Keratinocyte (primary cell): ENCODE results near the gene CCND2. TPM values are rescaled to one million over a fixed set of nuclear protein-coding genes. Genes with fewer than 3 reads are reported as not detected.

Experiments used
- DNase-seq: peaks from one replicate; pipeline ENCODE4 v3.0.0-alpha.2; 2011; ENCODE audit warnings: low read depth, missing footprints, low spot score
- FAIRE-seq: peaks from 2 replicates; lab custom pipeline; 2011; peaks lifted over from hg19 to GRCh38; lab: Jason Lieb, UNC
- H2AFZ ChIP-seq: 2 replicates; pipeline ENCODE4 v1.6.0; 2012; ENCODE audit warnings: low read length, control low read depth, inconsistent platforms; ENCODE audit not compliant: control insufficient read depth
- H3K27ac ChIP-seq: 2 replicates; pipeline ENCODE4 v1.5.1; 2011; ENCODE audit warnings: low read length; ENCODE audit not compliant: control insufficient read depth, insufficient read depth
- H3K27me3 ChIP-seq: 3 replicates; pipeline ENCODE4 v1.6.0; 2011; ENCODE audit warnings: low read length; ENCODE audit not compliant: control insufficient read depth, insufficient read depth; ENCODE audit errors: extremely low read depth
- H3K36me3 ChIP-seq, 2 experiments: 2 replicates in 1 of 2; 3 replicates in 1 of 2; pipeline ENCODE4 v1.5.1; 2011; ENCODE audit warnings: low read length in 2 of 2, mild to moderate bottlenecking in 1 of 2; ENCODE audit not compliant: control insufficient read depth in 2 of 2, insufficient read depth in 2 of 2; ENCODE audit errors: extremely low read depth in 1 of 2
- H3K4me1 ChIP-seq: 3 replicates; pipeline ENCODE4 v1.5.1; 2011; ENCODE audit warnings: low read length; ENCODE audit not compliant: control insufficient read depth, insufficient read depth; ENCODE audit errors: extremely low read depth
- H3K4me2 ChIP-seq: 3 replicates; pipeline ENCODE4 v1.6.0; 2011; ENCODE audit warnings: low read depth, low read length; ENCODE audit not compliant: control insufficient read depth, insufficient read depth; ENCODE audit errors: extremely low read depth
- H3K4me3 ChIP-seq, 3 experiments: fragments of 200-600 bp in 1 of 3; sonication (generic) in 1 of 3; 2 replicates in 2 of 3; 3 replicates in 1 of 3; pipeline ENCODE4 v1.5.1; 2011 to 2016; ENCODE audit warnings: low read length in 3 of 3, mild to moderate bottlenecking in 3 of 3, control low read depth in 2 of 3, inconsistent platforms in 1 of 3, low read depth in 1 of 3, mixed read lengths in 1 of 3, mixed run types in 1 of 3, moderate library complexity in 1 of 3; ENCODE audit not compliant: control insufficient read depth in 2 of 3, insufficient read depth in 2 of 3; ENCODE audit errors: extremely low read depth in 1 of 3
- H3K79me2 ChIP-seq: 2 replicates; pipeline ENCODE4 v1.6.0; 2012; ENCODE audit warnings: low read length; ENCODE audit not compliant: control insufficient read depth, insufficient read depth
- H3K9ac ChIP-seq: 3 replicates; pipeline ENCODE4 v1.6.0; 2011; ENCODE audit warnings: low read length; ENCODE audit not compliant: control insufficient read depth, insufficient read depth; ENCODE audit errors: extremely low read depth
- H3K9me1 ChIP-seq: 3 replicates; pipeline ENCODE4 v1.6.0; 2011; ENCODE audit warnings: low read length; ENCODE audit not compliant: control insufficient read depth, insufficient read depth; ENCODE audit errors: extremely low read depth
- H3K9me3 ChIP-seq: 2 replicates; pipeline ENCODE4 v1.5.1; 2012; ENCODE audit warnings: low read depth, low read length; ENCODE audit not compliant: control insufficient read depth
- H4K20me1 ChIP-seq: 3 replicates; pipeline ENCODE4 v1.6.0; 2011; ENCODE audit warnings: low read length; ENCODE audit not compliant: control insufficient read depth, insufficient read depth; ENCODE audit errors: extremely low read depth
- CTCF ChIP-seq, 3 experiments: IDR thresholded peaks in 1 of 3; conservative IDR thresholded peaks in 1 of 3; optimal IDR thresholded peaks in 1 of 3; 2 replicates in 2 of 3; 3 replicates in 1 of 3; pipeline versions ENCODE3 to v1.5.1; 2011; ENCODE audit warnings: low read length in 3 of 3, mild to moderate bottlenecking in 3 of 3, moderate library complexity in 2 of 3, control low read depth in 1 of 3, inconsistent platforms in 1 of 3; ENCODE audit not compliant: insufficient read depth in 2 of 3; ENCODE audit errors: extremely low read depth in 1 of 3
- EZH2 ChIP-seq: IDR thresholded peaks from one replicate; pipeline ENCODE4 v1.6.1; 2012; ENCODE audit warnings: inconsistent platforms, mild to moderate bottlenecking, low read length, moderate library complexity
- dilution Hi-C: fragments of 300-500 bp; cut with MboI; formaldehyde crosslinking; loops from one replicate; pipeline ENCODE4 v1.7.0; 2020; ENCODE audit warnings: low sequenced_read_pairs; ENCODE audit not compliant: extremely low pct_ligation_motif_present
- polyA plus RNA-seq, 5 experiments: library from polyadenylated mRNA; depleted of rRNA in 3 of 5; stranded (reverse) in 3 of 5; stranded (forward) in 1 of 5; unstranded in 1 of 5; fragments of >200 nt; gene quantifications; 1 replicate in 1 of 5; 2 replicates in 3 of 5; 3 replicates in 1 of 5; pipeline versions ENCODE4 v1.2.1 to v1.2.3, GENCODE V29; 2011 to 2012; ENCODE audit warnings: missing spikeins in 2 of 5, low read depth in 1 of 5, low replicate concordance in 1 of 5

CCND2 gene
- polyA plus RNA-seq, 1 donor (not counting 4 experiments of a cell fraction or from before 2014, with no cell fraction given): 324 TPM

GRCh38 chr12:4283512-4284255, 10.1 kb downstream of the CCND2 start:
- H3K4me1 ChIP-seq: peaks cover under 1% of the 10 kb centered on the region
- TF ChIP-seq EZH2 (no peak), CTCF (optimal IDR thresholded peaks at IDR 0.05 in 1 of 3, IDR thresholded peaks at IDR 0.05 in 1 of 3, conservative IDR thresholded peaks at IDR 0.05 in 1 of 3; ENCODE audit: extremely low read depth in 1 of 3, insufficient read depth in 2 of 3, low read length in 3 of 3) (no peak)
- no peak overlapping the region for H3K27ac ChIP-seq
- H3K9ac ChIP-seq: no peak overlapping the region
- peaks cover 84 to 94% of the 10 kb centered on the region in 2 experiments for H3K36me3 ChIP-seq
- no peak overlapping the region for H2AFZ ChIP-seq
- dilution Hi-C loops: no loop called here
- H3K27me3 ChIP-seq: no peaks in the 10 kb centered on the region
- no peaks in the 10 kb centered on the region for H3K9me3 ChIP-seq
- peaks cover 88% of the 10 kb centered on the region for H4K20me1 ChIP-seq
- no peak overlapping the region for H3K4me2 ChIP-seq
- no peak overlapping the region for H3K4me3 ChIP-seq
- H3K79me2 ChIP-seq: peaks cover 98% of the 10 kb centered on the region
- H3K9me1 ChIP-seq: peaks cover 4% of the 10 kb centered on the region
- FAIRE-seq: no peak
- no peak for DNase-seq

GRCh38 chr12:4284306-4284705, 10.7 kb downstream of the CCND2 start:
- no peak overlapping the region for H3K4me3 ChIP-seq
- peaks cover 89% of the 10 kb centered on the region for H4K20me1 ChIP-seq
- H3K9me1 ChIP-seq: peaks cover 7% of the 10 kb centered on the region
- H3K4me1 ChIP-seq: no peaks in the 10 kb centered on the region
- peaks cover 84 to 94% of the 10 kb centered on the region in 2 experiments for H3K36me3 ChIP-seq
- H3K79me2 ChIP-seq: peaks cover 98% of the 10 kb centered on the region
- dilution Hi-C loops: no loop called here
- no peaks in the 10 kb centered on the region for H3K27me3 ChIP-seq
- TF ChIP-seq CTCF (optimal IDR thresholded peaks at IDR 0.05 in 1 of 3, IDR thresholded peaks at IDR 0.05 in 1 of 3, conservative IDR thresholded peaks at IDR 0.05 in 1 of 3; ENCODE audit: extremely low read depth in 1 of 3, insufficient read depth in 2 of 3, low read length in 3 of 3): no peak
- no peak for TF ChIP-seq EZH2
- H3K9ac ChIP-seq: no peak overlapping the region
- FAIRE-seq: no peak
- DNase-seq: no peak
- H3K27ac ChIP-seq: no peak overlapping the region
- no peaks in the 10 kb centered on the region for H3K9me3 ChIP-seq
- H3K4me2 ChIP-seq: no peak overlapping the region
- no peak overlapping the region for H2AFZ ChIP-seq
